SIG-M5 treated with dmso at 0.1 percent for 504 hours (cell line): ENCODE data around the gene RIC8A.
"Not testable (repeated sequence)": the region's sequence is repeated elsewhere in the genome, so short reads cannot be mapped to it uniquely, and the experiment has no call there.

Source experiments
- DNase-seq: peaks from one replicate; lab custom pipeline; 2025; ENCODE audit not compliant: unreplicated experiment; lab: John Stamatoyannopoulos, UW

The RIC8A gene

DNA sequence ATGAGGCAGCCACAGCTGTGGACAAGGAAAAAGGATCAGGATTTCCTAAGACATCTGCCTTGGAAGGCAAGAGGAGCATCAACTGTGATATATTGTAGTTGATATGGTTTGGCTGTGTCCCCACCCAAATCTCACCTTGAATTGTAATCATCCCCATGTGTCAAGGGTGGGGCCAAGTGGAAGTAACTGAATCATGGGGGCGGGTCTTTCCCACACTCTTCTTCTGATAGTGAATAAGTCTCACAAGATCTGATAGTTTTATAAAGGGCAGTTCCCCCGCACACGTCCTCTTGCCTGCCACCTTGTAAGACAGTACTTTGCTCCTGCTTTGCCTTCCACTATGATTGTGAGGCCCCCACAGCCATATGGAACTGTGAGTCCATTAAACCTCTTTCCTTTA is 10.2 kb downstream of the RIC8A start:
- no peak for DNase-seq

DNA sequence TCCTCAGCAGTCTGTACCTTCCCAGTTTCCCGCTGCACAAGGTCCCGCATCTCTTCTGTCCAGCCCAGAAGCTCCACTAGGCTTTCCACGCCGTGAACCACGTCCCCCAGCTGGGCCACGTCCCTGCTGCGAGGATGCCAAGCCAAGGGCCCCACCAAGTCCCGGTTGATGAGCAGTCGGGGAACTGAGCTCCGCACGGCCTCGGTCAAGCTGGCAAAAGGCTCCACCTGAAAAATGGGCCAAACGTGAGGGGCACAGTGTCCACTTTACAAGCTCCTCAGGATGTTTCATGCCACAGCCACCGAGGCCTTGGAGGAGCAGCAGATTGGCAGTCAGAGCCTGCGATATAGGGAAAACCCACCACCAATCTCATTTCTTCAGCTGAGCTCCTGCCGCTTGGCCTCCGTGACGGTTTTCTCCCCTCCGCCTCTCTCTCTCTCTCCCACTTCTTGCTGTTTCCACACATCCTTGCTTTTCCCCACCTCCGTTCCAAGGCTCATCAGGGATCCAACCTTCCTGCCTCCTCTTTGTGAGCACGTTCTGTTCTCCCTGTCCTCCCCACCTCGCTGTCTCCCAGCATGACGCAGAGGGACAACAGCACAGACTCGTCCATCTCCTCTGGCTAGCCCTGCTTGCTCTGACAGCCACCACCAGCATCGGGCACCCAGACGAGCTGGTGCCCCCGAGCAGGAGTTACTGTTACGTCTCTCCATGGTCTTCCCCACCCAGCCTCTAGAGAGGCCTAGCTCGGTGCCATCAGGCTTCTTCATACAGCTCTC is 11.5 kb downstream of the RIC8A start:
- no peak for DNase-seq

DNA sequence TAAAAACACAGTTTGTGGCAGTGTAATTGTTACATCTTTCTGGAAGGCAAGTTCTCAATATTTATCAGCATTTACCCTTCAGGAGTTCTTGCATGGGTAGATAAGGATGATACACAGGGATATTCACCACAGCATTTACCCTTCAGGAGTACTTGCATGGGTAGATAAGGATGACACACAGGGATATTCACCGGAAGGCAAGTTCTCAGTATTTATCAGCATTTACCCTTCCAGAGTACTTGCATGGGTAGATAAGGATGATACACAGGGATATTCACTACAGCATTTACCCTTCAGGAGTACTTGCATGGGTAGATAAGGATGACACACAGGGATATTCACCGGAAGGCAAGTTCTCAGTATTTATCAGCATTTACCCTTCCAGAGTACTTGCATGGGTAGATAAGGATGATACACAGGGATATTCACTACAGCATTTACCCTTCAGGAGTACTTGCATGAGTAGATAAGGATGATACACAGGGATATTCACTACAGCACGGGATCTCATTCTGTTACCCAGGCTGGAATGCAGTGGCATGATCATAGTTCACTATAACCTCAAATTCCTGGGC is 13.2 kb downstream of the RIC8A start:
- not testable (repeated sequence) for DNase-seq

DNA sequence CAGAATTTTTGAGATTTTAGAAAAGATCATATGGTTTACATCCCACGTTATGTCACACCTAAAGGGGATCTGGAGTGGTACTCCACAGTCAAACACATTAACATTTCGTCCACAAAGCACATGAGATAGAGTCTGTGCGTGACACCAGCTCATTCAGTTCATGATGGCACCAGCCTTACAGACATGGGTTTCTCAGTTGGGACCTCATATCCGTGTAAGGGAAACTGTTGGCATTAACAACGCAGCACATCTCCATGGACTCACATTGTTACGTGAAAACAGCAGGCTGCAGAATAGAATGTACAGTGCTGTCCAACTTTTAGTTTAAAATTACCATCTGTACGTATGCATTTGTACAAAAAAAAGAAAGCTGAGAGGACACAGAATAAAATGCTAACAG is 14.0 kb downstream of the RIC8A start:
- no peak for DNase-seq

DNA sequence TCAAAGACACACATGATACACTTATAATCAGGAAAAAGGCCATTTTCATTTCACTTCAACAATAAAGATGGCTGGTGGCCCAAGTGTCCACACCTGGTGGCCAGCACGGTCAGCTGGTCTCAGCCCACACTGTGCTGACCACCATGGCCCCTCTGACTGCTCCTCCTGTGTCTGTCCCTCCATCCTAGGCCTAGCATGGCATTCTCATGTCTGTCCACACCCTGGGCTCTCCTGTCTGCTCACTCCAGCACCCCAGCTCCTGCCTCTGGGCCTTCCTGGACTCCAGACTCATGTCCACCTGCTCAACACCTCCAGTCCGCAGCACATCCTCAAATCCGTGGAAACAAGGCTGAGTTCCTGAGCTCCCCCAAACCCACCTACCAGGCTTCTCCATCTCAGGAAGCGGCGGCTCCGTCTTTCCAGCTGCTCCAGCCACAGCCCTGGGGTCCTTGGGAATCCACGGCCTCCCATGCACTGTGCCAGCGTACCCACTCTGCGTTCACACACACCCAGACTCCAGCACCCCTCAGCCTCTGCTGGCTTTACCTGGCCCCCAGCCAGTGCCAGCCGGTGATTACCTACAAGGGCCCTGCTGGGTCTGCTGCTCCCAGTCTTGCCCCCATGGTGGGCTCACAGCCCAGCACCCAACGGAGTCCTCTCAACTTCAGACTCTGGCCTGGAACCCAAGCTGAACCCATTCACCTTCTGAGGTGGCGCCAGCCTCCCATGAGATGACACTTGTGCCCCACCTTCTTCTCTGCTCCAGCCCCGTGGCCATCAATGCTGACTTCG is 14.7 kb downstream of the RIC8A start:
- DNase-seq: no peak

DNA sequence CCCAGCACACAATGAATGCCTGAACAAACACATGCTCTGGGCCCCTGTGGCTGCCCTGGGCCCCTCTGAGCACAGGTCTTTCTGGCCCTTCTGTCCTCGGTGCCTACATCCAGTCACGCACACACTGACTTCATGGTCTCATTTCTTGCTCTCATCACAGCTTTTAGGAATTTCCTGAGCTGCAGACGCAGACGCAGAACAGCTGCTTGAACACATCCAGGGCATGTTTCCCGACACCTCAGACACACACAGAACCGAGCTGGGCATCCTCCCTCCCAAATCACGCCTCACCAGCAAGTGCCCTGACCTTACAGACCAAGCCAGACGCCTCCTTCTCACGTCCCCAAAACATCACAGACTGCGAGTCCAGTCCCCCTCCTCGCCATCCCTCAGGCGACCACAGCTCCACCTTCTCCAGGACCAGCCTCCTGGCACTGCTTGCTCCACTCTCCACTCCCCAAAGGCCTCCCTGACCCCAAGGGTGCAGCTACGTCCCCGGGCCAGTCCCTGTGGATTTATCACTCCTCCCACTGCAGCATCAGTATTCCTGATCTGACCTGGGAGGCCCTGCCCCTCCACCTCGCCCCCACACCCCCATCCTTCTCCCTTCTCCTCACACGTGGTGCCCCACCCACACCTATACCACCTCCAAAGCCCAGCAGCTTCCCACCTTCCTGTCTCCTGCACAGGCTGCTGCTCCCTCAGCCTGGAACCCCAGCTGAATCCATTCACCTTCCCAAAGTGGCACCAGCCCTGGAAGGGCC is 15.7 kb downstream of the RIC8A start:
- DNase-seq: no peak

DNA sequence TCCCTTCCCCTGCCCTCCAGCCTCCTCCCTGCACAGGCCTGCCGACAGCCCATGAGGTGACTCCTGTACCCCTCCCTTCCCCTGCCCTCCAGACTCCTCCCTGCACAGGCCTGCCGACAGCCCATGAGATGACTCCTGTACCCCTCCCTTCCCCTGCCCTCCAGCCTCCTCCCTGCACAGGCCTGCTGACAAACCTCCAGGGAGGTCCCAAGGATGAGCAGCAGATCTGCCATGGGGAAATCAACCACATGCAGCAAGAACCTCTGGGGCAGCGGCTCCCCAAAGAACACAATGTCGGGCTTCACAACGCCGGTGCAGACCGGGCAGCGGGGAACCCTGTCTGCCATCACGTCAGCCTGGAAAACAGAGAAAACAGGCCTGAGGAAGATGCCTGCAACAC is 16.4 kb downstream of the RIC8A start:
- DNase-seq: no peak

DNA sequence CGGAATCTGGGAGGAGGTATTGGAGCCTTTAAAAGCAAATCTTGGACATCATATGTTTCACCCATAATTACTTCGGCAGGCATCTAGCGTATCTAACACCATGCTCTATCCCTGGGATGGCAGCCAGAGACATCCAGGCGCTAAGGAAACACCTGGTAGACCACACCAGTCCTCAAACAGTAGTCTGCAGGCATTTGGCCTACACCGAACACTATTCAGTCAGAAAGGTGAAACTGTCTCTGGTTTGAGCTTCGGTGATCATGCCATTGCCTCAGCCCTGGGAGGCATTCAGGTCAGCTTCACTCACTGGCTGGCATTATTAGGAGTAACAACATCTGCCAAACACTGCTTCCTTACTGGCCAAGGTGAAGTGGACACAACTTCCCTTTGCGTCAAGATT is 16.9 kb downstream of the RIC8A start:
- no peak for DNase-seq

DNA sequence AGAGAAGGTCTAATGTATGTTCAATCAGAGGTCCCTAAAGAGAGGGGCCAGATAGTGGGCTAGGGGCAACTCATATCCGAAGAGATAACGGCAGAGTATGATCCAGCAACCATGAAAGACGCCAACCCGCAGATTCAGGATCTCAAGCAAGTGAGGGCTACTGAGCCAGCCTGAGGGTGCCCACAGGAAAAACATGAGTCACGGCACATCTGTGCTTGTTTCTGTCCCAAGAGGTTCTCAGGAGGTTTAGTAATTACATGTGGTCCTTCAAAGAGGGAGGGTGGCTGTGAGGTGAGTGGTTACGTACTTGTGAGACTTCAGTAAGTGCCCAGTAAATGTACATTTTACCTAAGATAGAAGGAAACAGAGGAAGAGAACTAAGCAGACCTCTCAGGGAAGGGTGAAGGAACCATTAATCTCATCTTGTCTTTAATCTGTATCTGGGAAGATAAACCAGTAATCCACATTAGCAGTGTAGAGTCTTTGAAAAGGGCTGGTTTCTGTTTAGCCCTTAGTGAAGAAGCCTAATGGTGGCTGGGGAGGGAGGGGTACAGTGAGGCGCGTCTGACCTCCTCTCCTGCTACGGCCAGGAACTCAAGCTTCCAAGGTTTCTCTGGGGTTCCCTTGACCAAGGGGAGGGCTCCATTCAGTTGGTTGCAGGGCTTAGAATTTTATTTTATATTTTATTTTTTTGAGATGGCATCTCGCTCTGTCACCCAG is 18.4 kb downstream of the RIC8A start:
- no peak for DNase-seq

DNA sequence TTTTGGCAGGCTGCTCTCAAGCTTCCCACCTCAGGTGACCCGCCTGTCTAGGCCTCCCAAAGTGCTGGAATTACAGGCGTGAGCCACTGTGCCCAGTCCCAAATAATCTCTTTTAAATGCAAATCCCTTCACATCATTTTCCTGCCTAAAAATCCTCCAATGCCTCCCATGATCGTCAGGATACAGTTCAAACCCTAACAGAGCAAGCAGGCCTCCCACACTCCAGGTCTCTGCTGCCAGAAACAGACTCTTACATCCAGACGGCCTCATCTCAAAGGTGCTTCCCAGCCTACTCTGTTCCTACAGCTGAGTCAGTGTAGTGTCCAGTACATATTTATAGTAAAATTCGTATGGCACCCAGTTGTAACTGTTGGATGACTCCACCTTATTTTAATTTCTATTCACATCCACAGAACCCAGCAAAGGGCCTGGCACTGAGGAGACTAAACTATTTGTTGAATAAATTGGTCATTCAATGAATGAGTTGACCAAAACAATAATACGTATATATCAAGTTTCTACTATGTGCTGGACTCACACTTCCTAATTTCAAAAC is 20.4 kb downstream of the RIC8A start:
- DNase-seq: no peak

DNA sequence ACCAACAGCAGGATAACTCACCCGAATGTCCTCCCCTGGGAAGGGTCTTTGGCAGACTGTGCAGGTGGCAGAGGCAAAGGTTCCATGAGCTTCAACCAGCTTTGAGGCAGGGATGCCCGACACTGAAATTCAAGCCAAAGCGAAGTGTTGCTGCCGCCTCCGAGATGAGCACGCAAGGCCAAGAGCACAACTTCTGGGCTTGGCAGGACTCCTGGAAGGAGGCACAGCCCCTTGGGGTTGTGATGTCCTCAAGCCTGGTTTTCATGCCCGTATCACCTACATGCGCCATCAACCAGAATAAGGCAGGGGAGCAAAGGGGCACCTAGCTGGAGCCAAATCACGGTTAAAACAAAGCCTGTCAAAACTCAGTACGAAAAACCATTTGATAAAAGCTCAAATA is 22.9 kb downstream of the RIC8A start:
- no peak for DNase-seq

DNA sequence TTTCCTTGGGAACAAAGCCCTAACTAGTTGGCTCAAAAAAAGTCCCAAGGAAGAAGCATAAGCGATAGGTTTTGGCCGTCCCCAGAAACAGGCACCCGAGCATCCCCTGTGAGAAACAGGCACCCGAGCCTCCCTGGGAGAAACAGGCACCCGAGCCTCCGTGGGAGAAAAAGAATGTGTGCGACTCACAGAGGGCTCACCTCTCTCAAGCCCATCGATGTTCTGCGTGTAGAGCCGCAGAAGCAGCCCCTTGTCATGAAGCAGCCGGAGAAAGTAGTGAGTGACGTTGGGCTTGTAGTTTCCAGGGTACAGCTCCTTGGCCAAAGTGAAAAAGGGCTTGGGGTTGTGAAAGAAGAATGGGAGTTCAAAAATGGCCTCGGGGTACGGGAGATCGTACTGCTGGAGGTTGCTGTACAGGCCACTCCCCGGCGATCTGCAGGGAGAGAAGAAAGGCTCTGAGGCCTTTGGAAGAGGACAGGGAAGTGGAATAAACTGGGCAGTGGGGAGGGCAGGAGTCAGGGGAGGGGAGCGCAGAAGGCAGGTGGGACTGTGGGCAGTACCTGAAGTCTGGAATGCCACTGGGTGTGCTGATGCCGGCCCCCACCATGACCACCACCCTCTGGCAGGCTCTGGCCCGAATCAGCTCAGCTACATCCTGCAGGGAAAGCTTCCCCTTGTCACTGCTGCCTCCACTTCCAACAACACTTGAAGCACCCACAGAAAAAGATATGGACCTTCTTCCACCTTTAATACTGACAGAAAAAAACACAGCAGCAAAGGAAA is 25.5 kb downstream of the RIC8A start:
- no peak for DNase-seq

DNA sequence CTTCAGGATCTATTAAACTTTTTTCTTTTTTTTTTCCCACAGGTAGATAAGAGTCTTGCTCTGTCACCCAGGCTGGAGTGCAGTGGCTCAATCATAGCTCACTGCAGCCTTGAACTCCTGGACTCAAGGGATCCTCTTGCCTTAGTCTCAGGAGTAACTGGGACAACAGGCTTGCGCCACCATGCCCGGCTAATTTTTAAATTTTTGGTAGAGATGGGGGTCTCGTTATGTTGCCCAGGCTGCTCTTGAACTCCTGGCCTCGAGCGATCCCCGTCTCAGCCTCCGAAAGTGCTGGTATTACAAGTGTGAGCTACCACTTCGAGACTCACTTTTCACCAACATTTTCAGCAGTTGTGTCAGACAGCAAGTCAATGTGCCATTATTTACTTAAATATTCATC is 27.7 kb downstream of the RIC8A start:
- DNase-seq: no peak

DNA sequence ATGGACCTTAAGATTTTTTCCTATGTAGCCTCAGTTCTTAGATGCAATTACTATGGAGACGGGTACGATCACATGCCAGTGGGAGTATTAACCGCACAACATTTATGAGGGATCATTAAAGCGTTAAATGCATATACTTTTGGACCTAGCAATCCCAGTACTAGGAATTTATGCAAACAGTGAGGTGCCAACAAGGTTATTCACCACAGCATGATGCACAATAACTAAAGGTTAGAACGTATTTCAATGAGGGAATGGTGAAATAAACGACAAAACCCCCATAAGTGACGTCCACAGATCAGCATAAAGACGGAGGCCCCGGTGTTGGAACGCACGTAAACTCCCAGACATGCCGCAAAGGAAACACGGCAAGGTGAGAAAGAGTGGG is 28.1 kb downstream of the RIC8A start:
- no peak for DNase-seq

DNA sequence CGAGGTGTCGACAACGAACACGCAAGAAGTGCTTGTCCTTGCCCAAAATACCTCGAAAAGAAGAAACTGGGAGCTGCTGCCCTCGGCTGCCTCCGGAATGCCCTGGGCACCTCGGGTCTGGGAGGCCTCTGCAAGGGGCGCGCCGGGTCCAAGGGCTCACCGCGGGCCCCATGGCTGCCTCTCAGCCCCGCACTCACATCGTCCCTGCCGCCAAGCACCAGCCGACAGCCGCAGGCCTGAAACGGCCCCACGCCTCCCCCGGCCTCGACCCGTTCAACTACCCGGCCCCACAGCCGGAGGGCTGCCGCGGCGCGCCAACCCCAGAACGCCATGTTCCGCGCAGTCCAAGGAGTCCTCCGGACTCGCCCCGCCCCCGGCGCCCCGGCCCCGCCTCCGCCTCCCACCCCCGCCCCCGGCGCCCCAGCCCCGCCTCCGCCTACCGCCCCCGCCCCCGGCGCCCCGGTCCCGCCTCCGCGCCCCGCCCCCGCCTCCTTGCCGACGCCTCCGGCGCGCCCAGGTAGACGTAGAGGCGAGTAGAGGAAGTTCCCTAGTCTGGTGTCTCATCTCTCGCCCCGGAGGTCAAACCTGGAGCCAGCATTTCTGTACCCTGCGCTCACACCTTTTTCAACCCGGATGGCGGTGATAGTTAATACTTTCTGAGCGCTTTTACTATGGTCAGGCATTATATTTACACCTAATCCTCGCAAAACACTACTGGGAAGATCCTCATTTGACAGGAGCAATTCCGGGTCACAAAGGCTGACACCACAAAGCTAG is 28.7 kb downstream of the RIC8A start, which contains the start of gene SIRT3:
Gene SIRT3, minus strand, starts transcription at position 346 of the 777 bp plus-strand sequence. Its CDS starts 14 bp downstream, at position 332.
- DNase-seq: peak; percentile 83

DNA sequence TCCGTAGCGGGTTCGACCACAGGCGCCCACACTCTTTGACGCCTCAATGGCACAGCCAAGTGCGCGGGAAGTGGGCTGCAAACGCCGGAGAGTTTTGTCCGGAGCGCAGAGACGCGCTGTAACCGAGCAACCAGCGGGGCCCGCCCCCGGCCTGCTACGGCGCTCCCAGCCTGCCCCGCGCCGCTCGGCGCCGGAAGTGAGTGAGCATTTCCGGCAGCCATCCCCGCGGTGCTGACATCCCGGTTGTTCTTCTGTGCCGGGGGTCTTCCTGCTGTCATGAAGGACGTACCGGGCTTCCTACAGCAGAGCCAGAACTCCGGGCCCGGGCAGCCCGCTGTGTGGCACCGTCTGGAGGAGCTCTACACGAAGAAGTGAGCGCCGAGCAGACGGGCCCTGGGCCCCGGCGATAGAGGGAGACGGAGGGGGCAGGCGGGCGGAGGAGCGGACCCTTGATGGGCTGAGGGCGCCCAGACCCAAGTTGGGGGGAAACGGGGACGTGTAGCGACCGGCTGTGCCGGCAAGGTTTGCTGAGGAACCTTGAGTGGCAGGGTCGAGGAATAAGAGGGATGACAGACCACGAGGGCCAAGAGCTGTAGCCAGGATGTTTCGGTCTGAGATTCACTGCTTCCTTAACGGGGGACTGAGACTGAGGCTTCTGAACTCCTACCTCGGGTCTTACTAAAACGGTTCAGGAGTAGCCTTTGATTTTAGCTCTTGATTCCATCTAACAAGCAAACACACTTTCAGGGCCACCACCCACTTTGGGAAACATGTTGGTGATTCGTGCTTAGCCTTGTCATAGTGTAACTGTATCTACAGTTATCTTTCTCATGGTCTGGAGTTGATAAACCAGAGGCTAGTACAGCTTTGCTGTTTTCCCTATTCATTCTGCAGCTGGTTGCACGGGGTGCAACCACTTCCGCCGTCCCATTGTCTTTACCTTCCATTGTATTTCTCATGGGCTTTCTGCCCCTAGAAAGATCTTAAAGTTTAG is 29.6 kb downstream of the RIC8A start, which contains the start of gene PSMD13:
Gene PSMD13, plus strand, starts transcription at position 203 of the 994 bp plus-strand sequence. Its CDS starts 74 bp downstream, at position 277.
- DNase-seq: peak; percentile 65

DNA sequence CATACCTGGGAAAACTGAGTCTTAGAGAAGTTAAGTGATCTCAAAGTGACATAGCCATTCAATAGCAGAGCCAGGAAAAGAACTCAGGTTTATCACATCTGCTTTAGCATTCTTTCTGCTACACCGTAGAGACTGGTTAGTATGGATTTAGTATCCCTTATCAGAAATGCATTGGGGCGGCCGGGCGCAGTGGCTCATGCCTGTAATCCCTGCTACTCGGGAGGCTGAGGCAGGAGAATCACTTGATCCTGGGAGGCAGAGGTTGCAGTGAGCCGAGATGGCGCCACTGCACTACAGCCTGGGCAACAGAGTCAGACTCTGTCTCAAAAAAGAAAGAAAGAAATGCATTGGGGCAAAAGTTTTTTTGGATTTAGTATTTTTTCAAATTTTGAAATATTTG is 30.8 kb downstream of the RIC8A start:
- not testable (repeated sequence) for DNase-seq
